Stimulated activated CD4-positive, alpha-beta T cell treated with anti-CD3 and anti-CD28 coated beads, Interleukin-15, amount 100 ng/mL, for 48 hours (primary cell): ENCODE measurements around the gene MICU1.
A peak's percentile ranks its signal among the peaks of the same experiment; 100 is the strongest.
"Not testable (repeated sequence)": the region's sequence is repeated elsewhere in the genome, so short reads cannot be mapped to it uniquely, and the experiment has no call there.

ENCODE experiments used
- DNase-seq, 2 donors: peaks; one replicate each; pipeline ENCODE4 v3.0.0-alpha.2; 2020; ENCODE audit warnings: low read depth in 2 of 2

Gene MICU1

GRCh38 chr10:72625608-72626443, at the start of gene MICU1:
Gene MICU1 (minus strand): TSS chr10:72626079. CDS start chr10:72566793, 59,286 bp downstream.
- peak; percentile 89 to 96 for DNase-seq

DNA sequence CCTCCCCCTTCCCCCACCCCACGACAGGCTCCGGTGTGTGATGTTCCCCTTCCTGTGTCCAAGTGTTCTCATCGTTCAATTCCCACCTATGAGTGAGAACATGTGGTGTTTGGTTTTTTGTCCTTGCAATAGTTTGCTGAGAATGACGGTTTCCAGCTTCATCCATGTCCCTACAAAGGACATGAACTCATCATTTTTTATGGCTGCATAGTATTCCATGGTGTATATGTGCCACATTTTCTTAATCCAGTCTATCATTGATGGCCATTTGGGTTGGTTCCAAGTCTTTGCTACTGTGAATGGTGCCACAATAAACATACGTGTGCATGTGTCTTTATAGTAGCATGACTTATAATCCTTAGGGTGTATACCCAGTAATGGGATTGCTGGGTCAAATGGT, 48.3 kb upstream of the MICU1 start:
- not testable (repeated sequence) for DNase-seq

DNA sequence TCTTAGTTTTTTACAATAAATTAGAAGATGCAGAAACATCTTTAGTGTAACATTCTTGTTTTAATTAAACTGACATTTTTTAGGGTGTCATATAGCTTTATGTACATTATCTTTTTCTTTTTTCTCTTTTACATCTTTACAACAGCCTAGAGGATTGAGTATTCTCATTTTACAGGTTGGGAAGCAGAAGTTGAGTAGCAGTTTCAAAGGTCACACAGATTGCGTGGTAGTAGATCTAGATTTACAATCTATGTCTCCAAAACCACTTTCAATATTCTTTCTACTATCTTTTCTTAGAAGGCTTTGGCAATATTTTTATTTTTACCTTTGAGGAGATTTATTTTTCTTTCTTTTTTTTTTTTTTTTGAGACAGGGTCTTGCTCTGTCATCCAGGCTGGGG, 47.4 kb upstream of the MICU1 start:
- DNase-seq = no peak

DNA sequence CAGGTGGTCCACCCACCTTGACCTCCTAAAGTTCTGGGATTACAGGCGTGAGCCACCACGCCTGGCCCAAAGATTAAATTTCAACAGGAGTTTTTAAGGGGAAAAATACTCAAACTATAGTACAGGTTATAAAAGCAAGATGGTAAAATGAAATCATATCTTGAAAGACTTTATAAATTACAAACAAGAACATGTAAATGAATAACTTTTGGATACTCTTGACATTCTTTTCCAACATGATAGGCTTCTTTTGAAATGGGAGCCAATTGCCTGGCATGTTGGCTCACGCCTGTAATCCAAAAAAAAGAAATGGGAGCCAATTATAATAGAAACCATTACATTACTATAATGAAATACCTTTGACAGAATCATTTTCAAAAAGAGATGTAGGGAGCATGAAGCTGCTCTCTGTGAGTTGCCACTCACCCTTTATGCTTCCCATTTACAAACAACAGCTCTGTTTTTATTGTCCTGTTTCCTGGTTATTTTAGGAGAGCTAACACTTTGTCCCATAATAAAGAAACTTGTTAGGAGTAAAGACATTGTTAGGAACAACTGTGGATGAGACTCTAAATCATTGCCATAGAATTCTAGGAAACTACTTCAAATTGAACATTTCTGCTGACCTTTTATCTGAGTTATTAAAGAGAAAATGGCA, 41.5 kb upstream of the MICU1 start:
- no peak for DNase-seq

DNA sequence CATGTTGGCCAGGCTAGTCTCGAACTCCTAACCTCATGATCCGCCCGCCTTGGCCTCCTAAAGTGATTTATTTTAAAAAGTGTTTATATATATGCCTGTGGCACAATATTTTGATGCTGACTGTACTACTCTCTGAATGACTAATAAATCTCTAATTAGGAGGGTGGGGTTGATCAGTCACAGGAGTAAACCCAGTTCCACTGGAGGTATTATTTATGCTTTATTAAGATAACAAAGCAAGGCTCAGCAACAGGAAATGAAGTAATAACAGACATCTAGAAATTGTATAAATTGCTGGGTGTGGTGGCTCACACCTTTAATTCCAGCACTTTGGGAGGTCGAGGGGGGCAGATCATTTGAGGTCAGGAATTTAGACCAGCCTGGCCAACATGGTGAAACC, 40.0 kb upstream of the MICU1 start:
- DNase-seq = no peak

GRCh38 chr10:72663971-72664370, 38.1 kb upstream of the MICU1 start:
- DNase-seq = no peak

DNA sequence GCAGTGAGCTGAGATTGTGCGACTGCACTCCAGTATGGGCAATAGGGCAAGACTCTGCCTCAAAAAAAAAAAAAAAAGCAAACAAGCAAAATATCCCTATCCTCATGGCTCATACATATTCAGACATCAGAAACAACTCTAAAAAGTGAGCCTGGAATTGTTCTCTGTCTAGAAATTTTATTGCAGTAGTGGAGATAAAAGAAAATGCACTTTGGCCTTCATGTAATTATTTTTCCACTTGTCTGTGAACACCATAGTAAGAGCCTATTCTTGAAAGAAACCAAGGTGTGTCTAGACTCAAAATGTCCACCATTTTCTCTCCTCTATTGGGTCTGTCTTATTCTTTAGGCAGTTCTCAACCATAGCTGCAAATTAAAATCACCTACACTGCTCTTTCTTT, 35.6 kb upstream of the MICU1 start:
- no peak for DNase-seq

DNA sequence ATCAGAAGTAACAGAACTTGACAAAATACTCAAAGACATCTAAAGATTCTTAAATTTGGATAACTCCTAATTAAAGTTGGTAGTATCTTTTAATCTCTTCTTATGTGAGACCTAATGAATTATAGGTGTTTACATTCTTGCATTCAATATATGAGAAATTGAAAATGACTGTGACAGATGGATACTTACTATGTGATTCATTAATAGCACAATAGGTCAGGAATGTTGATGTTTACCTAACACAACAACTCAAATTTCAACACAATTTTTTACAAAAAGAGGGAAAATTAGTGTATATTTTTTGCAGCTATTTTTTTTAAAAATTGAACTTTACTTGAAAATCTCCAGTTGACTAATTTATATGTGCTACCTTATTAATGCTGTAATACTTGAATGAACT, 34.3 kb upstream of the MICU1 start:
- DNase-seq = no peak

DNA sequence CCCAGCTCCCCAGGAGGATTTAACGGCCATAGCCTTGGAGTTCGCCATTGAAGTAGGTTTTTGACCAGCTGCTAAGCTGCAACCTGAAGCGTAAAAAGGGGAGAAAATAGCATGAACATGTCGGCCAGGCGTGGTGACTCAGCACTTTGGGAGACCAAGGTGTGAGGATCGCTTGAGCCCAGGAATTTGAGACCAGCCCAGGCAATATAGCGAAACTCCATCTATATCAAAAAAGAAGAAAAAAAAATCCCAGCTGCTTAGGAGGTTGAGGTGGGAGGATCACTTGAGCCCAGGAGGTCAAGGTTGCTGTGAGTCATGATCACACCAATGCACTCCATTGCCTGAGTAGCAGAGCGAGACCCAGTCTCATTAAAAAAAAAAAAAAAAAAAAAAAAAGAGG, 33.8 kb upstream of the MICU1 start:
- DNase-seq = no peak

GRCh38 chr10:72658696-72659400, 33.0 kb upstream of the MICU1 start:
- no peak for DNase-seq

DNA sequence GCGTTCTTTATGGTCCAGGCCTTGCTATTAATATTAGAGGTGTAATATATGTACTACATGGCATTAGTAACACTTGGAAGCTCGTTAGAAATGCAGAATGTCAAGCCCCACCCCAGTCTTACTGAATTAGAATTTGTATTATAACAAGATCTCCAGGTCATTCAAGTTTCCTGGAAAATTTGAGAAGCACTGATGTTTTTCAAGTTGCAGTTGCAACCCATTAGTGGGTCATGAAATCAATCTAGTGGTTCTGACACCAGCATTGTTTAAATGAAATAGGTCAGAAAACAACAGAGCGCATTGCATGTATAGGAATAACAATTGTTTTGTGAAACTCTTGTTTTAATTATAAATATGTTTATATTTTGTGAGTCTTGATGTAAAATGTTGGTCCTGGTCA, 28.8 kb upstream of the MICU1 start:
- no peak for DNase-seq

- DNase-seq = no peak
These were observed 27.7 kb upstream of the MICU1 start for GRCh38 chr10:72653383-72654096.

DNA sequence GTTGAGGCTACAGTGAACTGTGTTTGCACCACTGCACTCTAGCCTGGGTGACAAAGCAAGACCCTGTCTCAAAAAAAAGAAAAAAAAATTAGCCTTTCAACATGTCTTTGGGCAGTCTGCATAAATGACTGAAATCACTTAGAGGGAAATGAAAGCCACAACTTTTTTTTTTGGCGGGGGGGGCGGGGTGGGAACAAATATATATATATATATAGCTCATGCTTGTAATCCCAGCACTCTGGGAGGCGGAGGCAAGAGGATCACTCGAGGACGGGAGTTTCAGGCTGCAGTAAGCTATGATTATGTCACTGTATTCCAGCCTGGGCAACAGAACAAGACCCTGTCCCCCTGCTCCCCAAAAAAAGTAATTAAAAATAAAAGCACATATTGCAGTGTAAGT, 23.4 kb upstream of the MICU1 start:
- no peak for DNase-seq

- DNase-seq = no peak
These were observed 22.4 kb upstream of the MICU1 start for GRCh38 chr10:72648301-72648700.

- DNase-seq = not testable (repeated sequence)
These were observed 21.1 kb upstream of the MICU1 start for GRCh38 chr10:72646971-72647370.

- no peak for DNase-seq
These were observed 19.5 kb upstream of the MICU1 start for GRCh38 chr10:72645263-72645858.

DNA sequence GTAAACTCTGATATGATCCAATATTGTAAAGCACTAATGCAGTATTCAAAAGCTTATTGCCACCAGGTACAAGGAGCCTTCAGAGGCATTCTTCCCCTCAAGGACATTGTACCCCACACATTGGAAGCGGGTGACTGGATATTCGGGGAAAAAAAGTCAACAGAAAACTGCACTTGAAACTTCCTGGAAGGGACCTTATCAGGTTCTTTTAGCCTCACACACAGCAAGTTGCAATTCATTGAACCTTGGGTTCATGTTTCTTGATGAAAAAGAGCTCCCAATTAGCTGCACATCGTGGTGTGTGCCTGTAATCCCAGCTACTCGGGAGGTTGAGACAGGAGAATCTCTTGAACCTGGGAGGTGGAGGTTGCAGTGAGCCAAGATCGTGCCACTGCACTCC, 16.4 kb upstream of the MICU1 start:
- DNase-seq = no peak

DNA sequence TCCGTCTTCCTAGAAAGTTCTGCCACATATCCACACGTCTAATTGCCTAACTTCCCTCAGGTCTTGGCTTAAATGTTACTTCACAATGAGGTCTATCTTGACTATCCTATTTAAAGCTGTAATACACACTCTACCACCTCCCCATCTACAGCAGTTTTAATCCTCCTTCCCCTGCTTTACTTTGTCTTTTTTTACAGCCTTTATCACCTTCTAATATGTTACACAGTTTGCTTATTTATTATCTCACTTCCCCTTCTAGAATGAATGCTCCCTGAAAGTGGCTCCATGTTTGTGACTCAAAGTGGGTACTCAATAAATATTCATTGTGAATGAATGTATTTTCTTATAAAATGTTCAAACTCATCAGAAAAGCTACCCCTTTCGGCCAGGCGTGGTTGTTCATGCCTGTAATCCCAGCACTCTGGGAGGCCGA, 13.6 kb upstream of the MICU1 start:
- no peak for DNase-seq

- no peak for DNase-seq
These were observed 12.9 kb upstream of the MICU1 start for GRCh38 chr10:72638586-72639440.

- DNase-seq = peak; percentile 12 to 17
These were observed 11.5 kb upstream of the MICU1 start for GRCh38 chr10:72637398-72637857.

DNA sequence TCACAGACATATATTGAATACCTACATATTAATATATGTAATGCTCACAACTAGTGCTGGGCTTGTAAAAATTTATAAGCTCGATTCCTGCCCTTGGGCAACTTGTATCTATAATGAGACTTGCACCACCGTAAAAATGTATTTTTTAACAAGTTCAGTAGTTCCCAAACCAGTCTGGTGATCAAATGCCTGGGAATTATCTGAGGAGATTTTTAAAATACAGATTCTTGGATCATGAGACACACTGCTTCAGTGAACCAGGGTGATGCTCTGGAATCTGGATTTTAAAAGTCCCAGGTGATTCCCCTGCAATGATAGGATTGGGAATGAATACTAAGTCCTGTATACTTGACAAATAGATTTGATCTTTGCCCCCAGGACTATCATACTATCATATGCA, 4.3 kb upstream of the MICU1 start:
- DNase-seq = no peak
